Calu3 (cell line): ENCODE measurements around the gene BTBD7. TPM values are rescaled to one million over a fixed set of nuclear protein-coding genes. Genes with fewer than 3 reads are reported as not detected.
A peak's percentile ranks its signal among the peaks of the same experiment; 100 is the strongest.

Source experiments
- BruUV-seq: library from RNA; stranded (reverse); fragments of 400-500 nt; replicated peaks from 2 replicates; lab custom pipeline; 2021; lab: Mats Ljungman, UMichigan
- CTCF ChIA-PET: fragments of 300-600 bp; sonication (Branson Sonifier 250); formaldehyde crosslinking; loops from one replicate; lab custom pipeline; 2022; ENCODE audit warnings: antibody characterized with exemption; lab: Charles Lee
- DNase-seq: peaks from one replicate; pipeline ENCODE4 v3.0.0; 2022
- H3K27ac Mint-ChIP-seq: one replicate; pipeline ENCODE4 v1.8.0; 2022; ENCODE audit warnings: mixed read lengths; ENCODE audit not compliant: unreplicated experiment
- H3K27me3 Mint-ChIP-seq: one replicate; pipeline ENCODE4 v1.8.0; 2022; ENCODE audit warnings: mixed read lengths; ENCODE audit not compliant: unreplicated experiment
- H3K36me3 Mint-ChIP-seq: one replicate; pipeline ENCODE4 v1.8.0; 2022; ENCODE audit warnings: mild to moderate bottlenecking, moderate library complexity, mixed read lengths; ENCODE audit not compliant: insufficient read depth, unreplicated experiment
- H3K4me1 Mint-ChIP-seq: one replicate; pipeline ENCODE4 v1.8.0; 2022; ENCODE audit warnings: mild to moderate bottlenecking, low read depth, mixed read lengths; ENCODE audit not compliant: unreplicated experiment
- H3K4me3 Mint-ChIP-seq: one replicate; pipeline ENCODE4 v1.8.0; 2022; ENCODE audit warnings: mild to moderate bottlenecking, low read depth, moderate library complexity, mixed read lengths; ENCODE audit not compliant: unreplicated experiment
- H3K9me3 Mint-ChIP-seq: one replicate; pipeline ENCODE4 v1.8.0; 2022; ENCODE audit warnings: low read depth, mixed read lengths; ENCODE audit not compliant: unreplicated experiment
- CTCF ChIP-seq: fragments of 200-600 bp; IDR thresholded peaks from one replicate; pipeline ENCODE4 v1.8.0; 2022; ENCODE audit warnings: antibody characterized with exemption; ENCODE audit not compliant: unreplicated experiment
- intact Hi-C: fragments of 100-400 bp; cut with micrococcal nuclease; formaldehyde crosslinking; loops from one replicate; pipeline ENCODE4 v1.10.0; 2022; ENCODE audit not compliant: unreplicated experiment
- total RNA-seq: library from RNA; stranded (reverse); gene quantifications from 2 replicates; pipeline ENCODE4 v1.2.3, GENCODE V29; 2022

The BTBD7 gene
- total RNA-seq, 1 experiment from 2014 or later = 42.0 TPM

- Mint-ChIP-seq H3K27ac (peak overlapping the region; percentile 94), H3K9me3 (no peaks in the 10 kb centered on the region), H3K27me3 (no peaks in the 10 kb centered on the region), H3K4me3 (peak overlapping the region; percentile 50), H3K4me1 (peaks cover 32% of the 10 kb centered on the region), H3K36me3 (no peaks in the 10 kb centered on the region)
- DNase-seq = peak; percentile 25
- CTCF ChIA-PET = interaction anchor here (0.7 to 1.4 kb wide), 3 partner anchors 22 to 111 kb away, joined by 3 to 6 read pairs (median 4); partner anchors contain the start of gene UBR7
- intact Hi-C loops = no loop called here
- BruUV-seq = no TSS peak
- no peak for TF ChIP-seq CTCF
These were observed 14.7 kb downstream of the BTBD7 start for GRCh38 chr14:93317875-93318807.

- no peak for TF ChIP-seq CTCF
- H3K9me3 Mint-ChIP-seq = no peaks in the 10 kb centered on the region
- no TSS peak for BruUV-seq
- peak overlapping the region; percentile 50 for H3K4me3 Mint-ChIP-seq
- peaks cover 32% of the 10 kb centered on the region for H3K4me1 Mint-ChIP-seq
- H3K36me3 Mint-ChIP-seq = no peaks in the 10 kb centered on the region
- no peaks in the 10 kb centered on the region for H3K27me3 Mint-ChIP-seq
- CTCF ChIA-PET = interaction anchor here (0.6 to 1.4 kb wide), 3 partner anchors 31 to 586 kb away, joined by 3 to 6 read pairs (median 3); partner anchors contain the start of gene UBR7
- intact Hi-C loops = no loop called here
- H3K27ac Mint-ChIP-seq = peak overlapping the region; percentile 94
- DNase-seq = no peak
These were observed 15.5 kb downstream of the BTBD7 start for GRCh38 chr14:93317210-93317874.

GRCh38 chr14:93316716-93317115 is 16.1 kb downstream of the BTBD7 start:
- Mint-ChIP-seq H3K27me3 (no peaks in the 10 kb centered on the region), H3K36me3 (no peaks in the 10 kb centered on the region), H3K4me3 (no peak overlapping the region), H3K27ac (peak overlapping the region; percentile 54), H3K4me1 (peaks cover 32% of the 10 kb centered on the region), H3K9me3 (no peaks in the 10 kb centered on the region)
- CTCF ChIA-PET = interaction anchor here (0.6 kb wide), 1 partner anchor 586 kb away, joined by 3 read pairs; no protein-coding TSS in a partner anchor
- no peak for TF ChIP-seq CTCF
- no TSS peak for BruUV-seq
- no peak for DNase-seq
- intact Hi-C loops = no loop called here

GRCh38 chr14:93315575-93315974 is 17.3 kb downstream of the BTBD7 start:
- H3K4me1 Mint-ChIP-seq = peaks cover 31% of the 10 kb centered on the region
- CTCF ChIA-PET = no interaction called here
- H3K27me3 Mint-ChIP-seq = no peaks in the 10 kb centered on the region
- DNase-seq = no peak
- H3K36me3 Mint-ChIP-seq = no peaks in the 10 kb centered on the region
- intact Hi-C loops = no loop called here
- BruUV-seq = no TSS peak
- no peak for TF ChIP-seq CTCF
- H3K4me3 Mint-ChIP-seq = no peak overlapping the region
- H3K9me3 Mint-ChIP-seq = no peaks in the 10 kb centered on the region
- H3K27ac Mint-ChIP-seq = no peak overlapping the region
